SK-N-MC (cell line): ENCODE results near the gene KIF5A.
"Not testable (repeated sequence)": the region's sequence is repeated elsewhere in the genome, so short reads cannot be mapped to it uniquely, and the experiment has no call there.

Experiments used
- EZH2 ChIP-seq: fragments of 200-600 bp; sonication (generic); IDR thresholded peaks from one replicate; pipeline ENCODE4 v1.6.1; 2017; ENCODE audit warnings: antibody characterized with exemption
- FOXP2 ChIP-seq: optimal IDR thresholded peaks from 2 replicates; pipeline ENCODE3; 2011; ENCODE audit warnings: mild to moderate bottlenecking, moderate library complexity; ENCODE audit not compliant: insufficient read depth; ENCODE audit errors: extremely low read length, control extremely low read depth

GRCh38 chr12:57513677-57514076 lies 36.2 kb upstream of the KIF5A start:
- not testable (repeated sequence) for TF ChIP-seq EZH2, FOXP2
